ENCODE results near the gene SH2D2A.

SH2D2A gene

GRCh38 chr1:156772728-156773497, 43.7 kb downstream of the SH2D2A start:
- TF ChIP-seq CTCF (IDR thresholded peaks at IDR 0.05): no peak
- H3K27me3 Mint-ChIP-seq (ENCODE audit: low read depth, poor library complexity): no peaks in the 10 kb centered on the region
- DNase-seq: no peak
- H3K4me3 Mint-ChIP-seq: no peak overlapping the region
- peaks cover 39% of the 10 kb centered on the region for H3K36me3 Mint-ChIP-seq (ENCODE audit: low read depth)
- peaks cover 64% of the 10 kb centered on the region for H3K4me1 Mint-ChIP-seq
- peak overlapping the region; percentile 44 for H3K27ac Mint-ChIP-seq
- no peaks in the 10 kb centered on the region for H3K9me3 Mint-ChIP-seq

- H3K27ac Mint-ChIP-seq: no peak overlapping the region
- DNase-seq: no peak
- H3K36me3 Mint-ChIP-seq (ENCODE audit: low read depth): peaks cover 39% of the 10 kb centered on the region
- no peak overlapping the region for H3K4me3 Mint-ChIP-seq
- H3K4me1 Mint-ChIP-seq: peaks cover 64% of the 10 kb centered on the region
- no peaks in the 10 kb centered on the region for H3K27me3 Mint-ChIP-seq (ENCODE audit: low read depth, poor library complexity)
- peak; percentile 12 for TF ChIP-seq CTCF (IDR thresholded peaks at IDR 0.05)
- H3K9me3 Mint-ChIP-seq: no peaks in the 10 kb centered on the region
Observed at GRCh38 chr1:156772222-156772621, 44.4 kb downstream of the SH2D2A start.

GRCh38 chr1:156768610-156769295, 47.9 kb downstream of the SH2D2A start:
- no peak for TF ChIP-seq CTCF (IDR thresholded peaks at IDR 0.05)
- no peak for DNase-seq
- H3K9me3 Mint-ChIP-seq: no peaks in the 10 kb centered on the region
- H3K4me3 Mint-ChIP-seq: no peak overlapping the region
- peaks cover 31% of the 10 kb centered on the region for H3K36me3 Mint-ChIP-seq (ENCODE audit: low read depth)
- H3K27ac Mint-ChIP-seq: peak overlapping the region; percentile 13
- peaks cover 51% of the 10 kb centered on the region for H3K4me1 Mint-ChIP-seq
- no peaks in the 10 kb centered on the region for H3K27me3 Mint-ChIP-seq (ENCODE audit: low read depth, poor library complexity)

GRCh38 chr1:156767879-156768604, 48.6 kb downstream of the SH2D2A start:
- Mint-ChIP-seq H3K4me3 (no peak overlapping the region), H3K27ac (peak overlapping the region; percentile 13), H3K36me3 (ENCODE audit: low read depth) (peaks cover 24% of the 10 kb centered on the region), H3K4me1 (peaks cover 44% of the 10 kb centered on the region), H3K27me3 (ENCODE audit: low read depth, poor library complexity) (no peaks in the 10 kb centered on the region), H3K9me3 (no peaks in the 10 kb centered on the region)
- no peak for TF ChIP-seq CTCF (IDR thresholded peaks at IDR 0.05)
- no peak for DNase-seq

- peak within 1 kb of the TSS; percentile 43 for H3K27ac Mint-ChIP-seq
- H3K36me3 Mint-ChIP-seq (ENCODE audit: low read depth): peaks cover 18% of the 10 kb centered on the region
- H3K4me3 Mint-ChIP-seq: no peak within 1 kb of the TSS
- no peaks in the 10 kb centered on the region for H3K9me3 Mint-ChIP-seq
- peak; percentile 92 for DNase-seq
- peaks cover 36% of the 10 kb centered on the region for H3K4me1 Mint-ChIP-seq
- no peaks in the 10 kb centered on the region for H3K27me3 Mint-ChIP-seq (ENCODE audit: low read depth, poor library complexity)
- no peak for TF ChIP-seq CTCF (IDR thresholded peaks at IDR 0.05)
Observed at GRCh38 chr1:156767101-156767878, 49.4 kb downstream of the SH2D2A start, which contains the start of gene PRCC. PRCC (plus strand) TSS chr1:156767535; CDS start chr1:156767772, 237 bp downstream.

Data from nephron progenitor cell (in vitro differentiated cells).